NCI-H146 (cell line): Measurements from ENCODE around the gene SLC4A9.
A peak's percentile ranks its signal among the peaks of the same experiment; 100 is the strongest.

Experiments
- DNase-seq: peaks from one replicate; lab custom pipeline; 2025; lab: John Stamatoyannopoulos, UW

The SLC4A9 gene

GRCh38 chr5:140360101-140360500 lies at the start of gene SLC4A9:
Gene SLC4A9 (plus strand): TSS chr5:140360194. CDS start chr5:140360237, 43 bp downstream.
- no peak for DNase-seq

- DNase-seq, result no peak
Observed at GRCh38 chr5:140310434-140310833, 49.6 kb upstream of the SLC4A9 start.

GRCh38 chr5:140311011-140311467 lies 49.0 kb upstream of the SLC4A9 start:
- no peak for DNase-seq

GRCh38 chr5:140312067-140312790 lies 47.8 kb upstream of the SLC4A9 start:
- DNase-seq, result no peak

GRCh38 chr5:140312791-140313189 lies 47.2 kb upstream of the SLC4A9 start:
- DNase-seq, result no peak

GRCh38 chr5:140317859-140318258 lies 42.1 kb upstream of the SLC4A9 start:
- no peak for DNase-seq

GRCh38 chr5:140318792-140319191 lies 41.2 kb upstream of the SLC4A9 start:
- DNase-seq, result peak; percentile 61

GRCh38 chr5:140319833-140320232 lies 40.2 kb upstream of the SLC4A9 start:
- no peak for DNase-seq

- no peak for DNase-seq
Observed at GRCh38 chr5:140321796-140322195, 38.2 kb upstream of the SLC4A9 start.

- no peak for DNase-seq
Observed at GRCh38 chr5:140322751-140323731, 37.0 kb upstream of the SLC4A9 start.

- no peak for DNase-seq
Observed at GRCh38 chr5:140324041-140324600, 35.9 kb upstream of the SLC4A9 start.

- no peak for DNase-seq
Observed at GRCh38 chr5:140324617-140325241, 35.3 kb upstream of the SLC4A9 start.

GRCh38 chr5:140325486-140325885 lies 34.5 kb upstream of the SLC4A9 start:
- DNase-seq, result no peak

GRCh38 chr5:140327589-140327988 lies 32.4 kb upstream of the SLC4A9 start:
- no peak for DNase-seq

GRCh38 chr5:140328036-140328764 lies 31.8 kb upstream of the SLC4A9 start:
- DNase-seq, result no peak

GRCh38 chr5:140329739-140330481 lies 30.1 kb upstream of the SLC4A9 start:
- DNase-seq, result no peak

GRCh38 chr5:140331638-140332037 lies 28.4 kb upstream of the SLC4A9 start:
- no peak for DNase-seq

- no peak for DNase-seq
Observed at GRCh38 chr5:140336388-140336787, 23.6 kb upstream of the SLC4A9 start.

GRCh38 chr5:140337880-140338279 lies 22.1 kb upstream of the SLC4A9 start:
- no peak for DNase-seq

- no peak for DNase-seq
Observed at GRCh38 chr5:140338336-140338735, 21.7 kb upstream of the SLC4A9 start.

- no peak for DNase-seq
Observed at GRCh38 chr5:140338908-140339307, 21.1 kb upstream of the SLC4A9 start.
